Glomerular visceral epithelial cell (primary cell): ENCODE measurements around the gene CXorf66.
"Not testable (repeated sequence)": the region's sequence is repeated elsewhere in the genome, so short reads cannot be mapped to it uniquely, and the experiment has no call there.

Source experiments
- DNase-seq: peaks from one replicate; pipeline ENCODE4 v3.0.0-alpha.2; 2016; ENCODE audit errors: extremely low spot score

Gene CXorf66

DNA sequence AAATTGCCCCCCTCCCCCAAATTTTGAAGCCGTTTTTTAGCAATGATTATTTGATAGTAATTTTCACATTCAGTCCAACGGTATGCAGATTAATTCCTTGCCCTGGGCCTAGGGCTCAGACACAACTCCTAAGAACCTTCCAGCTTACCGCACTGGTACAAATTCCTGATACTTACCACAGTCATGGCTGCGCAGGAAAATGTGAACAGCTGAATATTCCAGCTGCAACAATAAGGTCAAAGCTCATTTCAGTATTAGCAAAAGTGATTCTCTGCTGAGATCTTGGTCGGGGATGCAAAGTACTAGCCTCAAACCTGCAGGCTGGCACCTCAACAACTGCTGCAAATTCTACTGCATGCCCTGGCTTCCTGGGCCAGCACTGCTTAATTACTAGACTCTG lies 35.4 kb downstream of the CXorf66 start:
- DNase-seq: peak; percentile 5

DNA sequence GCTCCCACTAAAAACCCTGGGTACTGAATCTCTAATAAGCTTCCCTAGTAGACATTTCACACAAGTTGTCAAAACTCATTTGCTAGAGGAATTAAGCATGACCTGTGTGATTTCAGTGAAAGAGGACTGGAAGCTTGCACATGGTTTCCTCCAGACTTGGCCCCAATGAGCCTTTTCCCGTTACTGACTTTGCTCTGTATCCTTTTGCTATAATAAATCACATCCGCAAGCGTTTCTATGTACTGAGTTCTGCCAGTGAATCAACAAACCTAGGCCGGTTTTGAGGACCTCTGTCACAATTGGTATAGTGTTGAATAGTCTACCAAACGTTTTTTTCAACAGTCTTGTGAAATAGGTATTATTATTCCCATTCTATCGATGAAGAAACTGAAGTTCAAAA lies 40.6 kb downstream of the CXorf66 start:
- DNase-seq: no peak

DNA sequence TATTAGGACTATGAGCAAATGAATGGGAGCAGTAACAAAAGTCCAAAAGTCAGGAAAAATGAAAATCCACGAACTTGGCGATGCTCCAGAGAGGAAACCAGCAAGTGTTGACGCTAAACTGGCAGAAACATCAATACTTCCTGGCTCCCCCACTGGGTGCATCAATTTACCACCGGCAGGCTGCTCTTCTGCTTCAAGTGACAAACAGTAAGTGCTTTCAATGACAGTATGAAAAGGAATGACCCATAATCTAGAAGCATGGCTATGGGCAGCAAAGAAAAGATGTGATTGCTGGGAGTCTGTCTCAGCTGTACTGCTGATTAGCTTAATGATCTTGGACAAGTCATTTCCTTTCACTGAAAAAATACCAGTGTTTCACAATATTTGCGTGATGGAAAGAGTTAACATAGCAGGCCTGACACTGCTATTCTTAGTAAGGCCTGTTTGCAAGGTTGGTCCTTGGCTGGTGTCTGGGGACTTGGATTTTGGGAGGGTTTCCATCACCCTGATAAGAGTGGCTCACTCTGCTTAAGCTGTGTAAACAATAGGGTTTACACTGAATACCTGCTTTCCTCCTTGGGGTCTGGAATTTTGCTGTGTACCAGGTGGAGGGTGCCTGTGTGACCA lies 41.1 kb downstream of the CXorf66 start:
- DNase-seq: no peak

- DNase-seq: not testable (repeated sequence)
Measured at GRCh38 chrX:139921142-139921541, 44.2 kb downstream of the CXorf66 start.

DNA sequence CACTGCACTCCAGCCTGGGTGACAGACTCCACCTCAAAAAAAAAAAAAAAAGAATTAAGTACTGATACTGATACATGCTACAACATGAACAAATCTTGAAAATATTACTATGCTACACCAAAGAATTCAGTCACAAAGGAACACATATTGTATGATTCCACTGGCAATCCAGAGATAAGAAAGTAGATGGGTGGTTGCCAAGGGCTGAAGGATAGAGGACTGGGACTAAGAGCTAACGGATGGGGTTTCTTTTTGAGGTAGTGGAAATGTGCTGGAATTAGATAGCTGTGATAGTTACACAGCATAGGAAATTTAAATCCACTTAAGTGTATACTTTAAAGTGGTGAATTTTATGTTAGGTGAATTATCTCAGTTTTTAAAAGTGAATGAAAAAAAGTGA lies 45.0 kb downstream of the CXorf66 start:
- no peak for DNase-seq

DNA sequence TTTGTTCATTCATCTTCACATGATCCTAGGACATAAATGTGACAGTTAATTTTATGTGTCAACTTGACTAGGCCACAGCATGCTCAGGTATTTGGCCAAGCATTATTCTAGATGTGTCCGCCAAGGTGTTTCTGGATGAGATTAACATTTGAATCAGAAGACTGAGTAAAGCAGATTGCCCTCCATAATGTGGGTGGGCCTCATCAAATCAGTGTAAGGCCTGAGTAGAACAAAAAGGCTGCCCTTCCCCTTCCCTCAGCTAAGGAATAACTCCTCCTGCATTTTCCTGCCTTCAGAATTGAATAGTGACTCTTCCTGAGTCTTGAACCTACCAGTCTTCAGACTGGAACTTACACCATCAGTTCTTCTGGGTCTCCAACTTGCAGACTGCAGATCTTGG lies 50.9 kb downstream of the CXorf66 start:
- no peak for DNase-seq

GRCh38 chrX:139909712-139910111 lies 55.6 kb downstream of the CXorf66 start:
- no peak for DNase-seq

- no peak for DNase-seq
Measured at GRCh38 chrX:139907078-139907477, 58.2 kb downstream of the CXorf66 start.

DNA sequence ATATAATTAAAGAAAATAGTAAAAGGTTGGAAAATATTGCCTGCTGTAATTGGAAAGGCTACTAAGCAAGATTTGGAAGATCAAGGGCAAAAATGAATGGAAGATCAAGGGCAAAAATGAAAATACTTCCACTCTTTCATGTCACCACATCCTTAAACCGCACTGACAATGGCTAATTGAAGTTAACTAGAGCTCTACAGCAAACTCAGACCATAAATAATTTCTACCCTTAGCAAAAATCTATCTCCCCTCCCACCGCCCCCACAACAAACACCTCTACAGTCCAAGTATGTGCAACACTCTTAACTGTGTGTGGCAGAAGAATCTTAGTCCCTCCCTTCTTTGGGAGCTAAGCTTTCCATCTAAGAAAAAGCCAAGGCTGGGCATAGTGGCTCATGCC lies 59.6 kb downstream of the CXorf66 start:
- no peak for DNase-seq
